Activated T-helper 2 cell treated with anti-CD3 and anti-CD28 coated beads, Interferon-gamma antibody, Interleukin-2, Interleukin-4, amounts not matched to agents 10 μg/mL and 5 μg/mL and 100 μg/mL, durations not matched to agents 14 hours and 24 hours and 36 hours (primary cell): ENCODE measurements around the gene VSTM4. TPM values are rescaled to one million over a fixed set of nuclear protein-coding genes. Genes with fewer than 3 reads are reported as not detected.

ENCODE experiments used
- DNase-seq: peaks from one replicate; pipeline ENCODE4 v3.0.0; 2021; ENCODE audit warnings: low spot score
- H3K27ac Mint-ChIP-seq: one replicate; pipeline ENCODE4 v1.8.0; 2021; ENCODE audit warnings: mixed read lengths
- H3K27me3 Mint-ChIP-seq: one replicate; pipeline ENCODE4 v1.8.0; 2021; ENCODE audit warnings: low read depth, mixed read lengths
- H3K36me3 Mint-ChIP-seq: one replicate; pipeline ENCODE4 v1.8.0; 2021; ENCODE audit warnings: low read depth, mixed read lengths
- H3K4me1 Mint-ChIP-seq: one replicate; pipeline ENCODE4 v1.8.0; 2021; ENCODE audit warnings: low read depth, mixed read lengths
- H3K4me3 Mint-ChIP-seq: one replicate; pipeline ENCODE4 v1.8.0; 2021; ENCODE audit warnings: low read depth, mild to moderate bottlenecking, moderate library complexity, mixed read lengths
- H3K9me3 Mint-ChIP-seq: one replicate; pipeline ENCODE4 v1.8.0; 2021; ENCODE audit warnings: mixed read lengths
- intact Hi-C: fragments of 100-400 bp; cut with micrococcal nuclease; formaldehyde crosslinking; loops from one replicate; pipeline ENCODE4 v1.15.1; 2023
- total RNA-seq: library from RNA; stranded (reverse); gene quantifications from 2 replicates; pipeline ENCODE4 v1.2.3, GENCODE V29; 2022

Gene VSTM4
- total RNA-seq, 1 donor from 2014 or later = 0.57 TPM

GRCh38 chr10:49153971-49154370 lies 38.6 kb upstream of the VSTM4 start:
- H3K27me3 Mint-ChIP-seq = peaks cover 3% of the 10 kb centered on the region
- H3K4me1 Mint-ChIP-seq = peaks cover 37% of the 10 kb centered on the region
- intact Hi-C loops = no loop called here
- no peaks in the 10 kb centered on the region for H3K9me3 Mint-ChIP-seq
- no peak for DNase-seq
- H3K4me3 Mint-ChIP-seq = no peak overlapping the region
- H3K27ac Mint-ChIP-seq = no peak overlapping the region
- peaks cover 41% of the 10 kb centered on the region for H3K36me3 Mint-ChIP-seq

- intact Hi-C loops = no loop called here
- Mint-ChIP-seq H3K9me3 (peaks cover 4% of the 10 kb centered on the region), H3K4me1 (peaks cover 32% of the 10 kb centered on the region), H3K27me3 (peaks cover 3% of the 10 kb centered on the region), H3K36me3 (peaks cover 35% of the 10 kb centered on the region), H3K27ac (no peak overlapping the region), H3K4me3 (no peak overlapping the region)
- no peak for DNase-seq
Observed at GRCh38 chr10:49153115-49153514, 37.8 kb upstream of the VSTM4 start.

- Mint-ChIP-seq H3K27ac (no peak overlapping the region), H3K9me3 (peaks cover 7% of the 10 kb centered on the region), H3K4me1 (peaks cover 30% of the 10 kb centered on the region), H3K27me3 (peaks cover 1% of the 10 kb centered on the region), H3K4me3 (no peak overlapping the region), H3K36me3 (peaks cover 33% of the 10 kb centered on the region)
- DNase-seq = no peak
- intact Hi-C loops = no loop called here
Observed at GRCh38 chr10:49152663-49153062, 37.3 kb upstream of the VSTM4 start.

GRCh38 chr10:49152037-49152436 lies 36.7 kb upstream of the VSTM4 start:
- H3K4me1 Mint-ChIP-seq = peaks cover 24% of the 10 kb centered on the region
- H3K9me3 Mint-ChIP-seq = peaks cover 9% of the 10 kb centered on the region
- H3K27me3 Mint-ChIP-seq = peaks cover 1% of the 10 kb centered on the region
- DNase-seq = no peak
- no peak overlapping the region for H3K4me3 Mint-ChIP-seq
- peaks cover 27% of the 10 kb centered on the region for H3K36me3 Mint-ChIP-seq
- intact Hi-C loops = no loop called here
- H3K27ac Mint-ChIP-seq = no peak overlapping the region

- DNase-seq = no peak
- Mint-ChIP-seq H3K27me3 (peaks cover 1% of the 10 kb centered on the region), H3K27ac (no peak overlapping the region), H3K4me1 (peaks cover 18% of the 10 kb centered on the region), H3K4me3 (no peak overlapping the region), H3K9me3 (peaks cover 9% of the 10 kb centered on the region), H3K36me3 (peaks cover 23% of the 10 kb centered on the region)
- intact Hi-C loops = no loop called here
Observed at GRCh38 chr10:49151481-49151880, 36.2 kb upstream of the VSTM4 start.

GRCh38 chr10:49151025-49151445 lies 35.7 kb upstream of the VSTM4 start:
- Mint-ChIP-seq H3K36me3 (peaks cover 19% of the 10 kb centered on the region), H3K27me3 (peaks cover 5% of the 10 kb centered on the region), H3K27ac (no peak overlapping the region), H3K4me1 (peaks cover 15% of the 10 kb centered on the region), H3K9me3 (peaks cover 9% of the 10 kb centered on the region), H3K4me3 (no peak overlapping the region)
- DNase-seq = no peak
- intact Hi-C loops = no loop called here

GRCh38 chr10:49150426-49150825 lies 35.1 kb upstream of the VSTM4 start:
- Mint-ChIP-seq H3K27ac (no peak overlapping the region), H3K9me3 (peaks cover 9% of the 10 kb centered on the region), H3K4me1 (peaks cover 15% of the 10 kb centered on the region), H3K4me3 (no peak overlapping the region), H3K27me3 (peaks cover 9% of the 10 kb centered on the region), H3K36me3 (peaks cover 13% of the 10 kb centered on the region)
- no peak for DNase-seq
- intact Hi-C loops = no loop called here

GRCh38 chr10:49149881-49150280 lies 34.6 kb upstream of the VSTM4 start:
- Mint-ChIP-seq H3K4me1 (peaks cover 15% of the 10 kb centered on the region), H3K9me3 (peaks cover 9% of the 10 kb centered on the region), H3K36me3 (peaks cover 7% of the 10 kb centered on the region), H3K27me3 (peaks cover 9% of the 10 kb centered on the region), H3K4me3 (no peak overlapping the region), H3K27ac (no peak overlapping the region)
- intact Hi-C loops = no loop called here
- no peak for DNase-seq

GRCh38 chr10:49144058-49144720 lies 28.9 kb upstream of the VSTM4 start:
- H3K4me1 Mint-ChIP-seq = peaks cover 2% of the 10 kb centered on the region
- intact Hi-C loops = no loop called here

GRCh38 chr10:49143249-49143648 lies 27.9 kb upstream of the VSTM4 start:
- H3K36me3 Mint-ChIP-seq = no peaks in the 10 kb centered on the region
- no peak for DNase-seq
- intact Hi-C loops = no loop called here
- H3K27me3 Mint-ChIP-seq = peaks cover 13% of the 10 kb centered on the region
- H3K4me3 Mint-ChIP-seq = no peak overlapping the region
- peaks cover 6% of the 10 kb centered on the region for H3K9me3 Mint-ChIP-seq
- peaks cover 2% of the 10 kb centered on the region for H3K4me1 Mint-ChIP-seq
- H3K27ac Mint-ChIP-seq = no peak overlapping the region

More at GRCh38 chr10:49144058-49144720, 28.9 kb upstream of the VSTM4 start:
- Mint-ChIP-seq H3K27ac (no peak overlapping the region), H3K9me3 (peaks cover 9% of the 10 kb centered on the region), H3K36me3 (no peaks in the 10 kb centered on the region), H3K4me3 (no peak overlapping the region), H3K27me3 (peaks cover 13% of the 10 kb centered on the region)
- no peak for DNase-seq

- DNase-seq = no peak
Observed at GRCh38 chr10:49141541-49142332, 26.4 kb upstream of the VSTM4 start.

GRCh38 chr10:49140304-49141177 lies 25.2 kb upstream of the VSTM4 start:
- no peaks in the 10 kb centered on the region for H3K36me3 Mint-ChIP-seq
- intact Hi-C loops = no loop called here
- no peak overlapping the region for H3K4me3 Mint-ChIP-seq
- no peak for DNase-seq
- no peak overlapping the region for H3K27ac Mint-ChIP-seq
- H3K4me1 Mint-ChIP-seq = peaks cover 2% of the 10 kb centered on the region
- peaks cover 13% of the 10 kb centered on the region for H3K27me3 Mint-ChIP-seq
- H3K9me3 Mint-ChIP-seq = peaks cover 4% of the 10 kb centered on the region

More at GRCh38 chr10:49141541-49142332, 26.4 kb upstream of the VSTM4 start:
- Mint-ChIP-seq H3K27ac (no peak overlapping the region), H3K9me3 (peaks cover 3% of the 10 kb centered on the region), H3K36me3 (no peaks in the 10 kb centered on the region), H3K4me1 (peaks cover 2% of the 10 kb centered on the region), H3K4me3 (no peak overlapping the region), H3K27me3 (peaks cover 15% of the 10 kb centered on the region)
- intact Hi-C loops = no loop called here
